Measurements from ENCODE around the gene TMEM270.
"Not testable (repeated sequence)": the region's sequence is repeated elsewhere in the genome, so short reads cannot be mapped to it uniquely, and the experiment has no call there.

Gene TMEM270

DNA sequence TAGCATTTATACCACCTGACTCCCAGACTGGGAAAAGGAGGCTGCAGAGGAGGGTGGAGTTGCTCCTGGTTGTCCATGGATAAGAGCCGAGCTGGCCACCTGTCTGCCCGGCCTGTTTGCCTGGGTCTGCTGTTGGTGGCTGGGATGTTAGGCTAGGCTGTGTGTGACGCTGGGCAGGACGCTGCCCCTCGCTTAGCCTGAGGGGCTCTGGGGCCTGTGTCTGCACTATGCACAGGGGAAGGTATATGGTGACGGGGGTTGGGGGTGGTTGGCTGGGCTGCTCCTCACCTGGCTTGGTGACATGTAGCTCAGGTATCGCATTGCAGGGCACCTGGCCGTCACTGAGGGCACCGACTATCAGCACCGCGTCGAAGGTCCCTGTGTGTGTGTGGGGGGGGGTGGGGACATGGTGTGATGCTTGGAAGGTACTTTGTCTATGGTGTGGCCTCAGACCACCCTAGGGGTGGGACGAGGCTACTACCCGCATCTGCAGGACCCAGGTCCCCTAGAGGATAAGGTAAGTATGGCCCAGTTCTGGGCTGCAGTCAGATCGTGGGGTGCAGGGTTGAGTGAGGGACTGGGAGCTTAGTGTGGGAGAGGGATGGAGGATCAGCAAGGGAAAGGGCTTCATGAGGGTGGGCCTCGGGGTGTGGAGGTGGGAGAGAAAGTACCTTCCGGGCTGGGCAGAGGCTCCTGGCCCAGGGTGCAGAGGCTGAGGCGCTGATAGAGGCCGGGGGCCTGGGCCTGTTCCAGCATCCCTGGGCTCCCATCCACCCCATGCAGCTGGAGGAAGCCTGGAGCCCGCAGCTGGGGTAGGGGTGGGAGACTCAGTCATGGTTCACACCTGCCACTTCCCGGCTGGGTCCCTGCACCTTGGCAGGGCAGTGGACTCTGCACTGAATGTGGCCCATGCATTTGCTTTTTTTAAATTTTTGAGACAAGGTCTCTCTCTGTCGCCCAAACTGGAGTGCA, 20.9 kb upstream of the TMEM270 start:
- Mint-ChIP-seq H3K4me1 (peaks cover 5% of the 10 kb centered on the region), H3K4me3 (no peak overlapping the region), H3K27me3 (no peaks in the 10 kb centered on the region)

GRCh38 chr7:73840715-73841379, 20.1 kb upstream of the TMEM270 start:
- Mint-ChIP-seq H3K27me3 (no peaks in the 10 kb centered on the region), H3K4me1 (peaks cover 7% of the 10 kb centered on the region), H3K27ac (no peak overlapping the region), H3K36me3 (no peaks in the 10 kb centered on the region), H3K9me3 (no peaks in the 10 kb centered on the region), H3K4me3 (peak overlapping the region; percentile 16)
- ATAC-seq (ENCODE audit: low read depth), result no peak
- no peak for DNase-seq (ENCODE audit: low spot score in 2 of 2)

More for the DNA sequence above, 20.9 kb upstream of the TMEM270 start:
- DNase-seq (ENCODE audit: low spot score in 2 of 2) (no peak), ATAC-seq (ENCODE audit: low read depth) (no peak)
- Mint-ChIP-seq H3K9me3 (no peaks in the 10 kb centered on the region), H3K36me3 (no peaks in the 10 kb centered on the region), H3K27ac (no peak overlapping the region)

DNA sequence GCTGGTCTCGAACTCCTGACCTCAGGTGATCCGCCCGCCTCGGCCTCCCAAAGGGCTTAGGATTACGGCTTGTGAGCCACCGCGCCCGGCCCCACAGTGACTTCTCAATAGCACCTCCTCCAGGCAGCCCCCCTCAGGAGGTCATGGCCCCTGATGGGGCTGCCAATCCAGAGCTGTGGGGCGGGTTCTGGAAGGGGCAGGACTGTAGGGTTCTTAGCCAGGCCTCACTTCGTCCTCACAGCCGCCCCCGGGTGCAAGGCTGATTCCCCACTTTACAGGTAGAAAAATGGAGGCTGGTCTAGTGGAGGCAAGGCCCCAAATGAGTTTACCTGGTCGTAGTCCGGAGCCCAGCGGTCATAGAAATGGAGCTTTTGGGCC, 19.3 kb upstream of the TMEM270 start:
- Mint-ChIP-seq H3K27me3 (no peaks in the 10 kb centered on the region), H3K4me1 (peaks cover 12% of the 10 kb centered on the region), H3K9me3 (no peaks in the 10 kb centered on the region), H3K27ac (no peak overlapping the region), H3K4me3 (peak overlapping the region; percentile 83), H3K36me3 (no peaks in the 10 kb centered on the region)
- no peak for ATAC-seq (ENCODE audit: low read depth)
- no peak for DNase-seq (ENCODE audit: low spot score in 2 of 2)

GRCh38 chr7:73842067-73842976, 18.6 kb upstream of the TMEM270 start, which contains the start of gene METTL27:
Gene METTL27, minus strand, starts transcription at chr7:73842516. Its CDS starts 376 bp downstream, at chr7:73842140.
- Mint-ChIP-seq H3K4me1 (peaks cover 13% of the 10 kb centered on the region), H3K27me3 (no peaks in the 10 kb centered on the region), H3K36me3 (no peaks in the 10 kb centered on the region), H3K4me3 (peak within 1 kb of the TSS; percentile 83), H3K27ac (no peak within 1 kb of the TSS), H3K9me3 (no peaks in the 10 kb centered on the region)
- ATAC-seq (ENCODE audit: low read depth) (peak; percentile 99), DNase-seq (ENCODE audit: low spot score in 2 of 2) (peak; percentile 69 to 78)

GRCh38 chr7:73844131-73844547, 16.8 kb upstream of the TMEM270 start:
- no peak overlapping the region for H3K27ac Mint-ChIP-seq
- no peaks in the 10 kb centered on the region for H3K27me3 Mint-ChIP-seq
- peaks cover 13% of the 10 kb centered on the region for H3K4me1 Mint-ChIP-seq
- H3K36me3 Mint-ChIP-seq, result no peaks in the 10 kb centered on the region
- ATAC-seq (ENCODE audit: low read depth) (no peak), DNase-seq (ENCODE audit: low spot score in 2 of 2) (no peak)
- H3K9me3 Mint-ChIP-seq, result no peaks in the 10 kb centered on the region
- H3K4me3 Mint-ChIP-seq, result peak overlapping the region; percentile 44

GRCh38 chr7:73844848-73845460, 16.0 kb upstream of the TMEM270 start:
- Mint-ChIP-seq H3K4me3 (no peak overlapping the region), H3K27ac (no peak overlapping the region), H3K27me3 (no peaks in the 10 kb centered on the region), H3K4me1 (peaks cover 13% of the 10 kb centered on the region), H3K9me3 (no peaks in the 10 kb centered on the region), H3K36me3 (no peaks in the 10 kb centered on the region)
- no peak for ATAC-seq (ENCODE audit: low read depth)
- DNase-seq (ENCODE audit: low spot score in 2 of 2), result no peak

GRCh38 chr7:73845701-73846195, 15.2 kb upstream of the TMEM270 start:
- Mint-ChIP-seq H3K4me1 (peaks cover 11% of the 10 kb centered on the region), H3K27ac (peak overlapping the region; percentile 55), H3K4me3 (peak overlapping the region; percentile 59)
- H3K9me3 Mint-ChIP-seq; DNase-seq (ENCODE audit: low spot score in 2 of 2); H3K36me3 Mint-ChIP-seq; H3K27me3 Mint-ChIP-seq; ATAC-seq (ENCODE audit: low read depth): not testable (repeated sequence)

GRCh38 chr7:73847941-73848723, 12.8 kb upstream of the TMEM270 start:
- H3K4me3 Mint-ChIP-seq, result no peak overlapping the region
- peaks cover 7% of the 10 kb centered on the region for H3K27me3 Mint-ChIP-seq
- H3K36me3 Mint-ChIP-seq, result no peaks in the 10 kb centered on the region
- no peak overlapping the region for H3K27ac Mint-ChIP-seq
- no peak for ATAC-seq (ENCODE audit: low read depth)
- DNase-seq (ENCODE audit: low spot score in 2 of 2), result no peak
- no peaks in the 10 kb centered on the region for H3K9me3 Mint-ChIP-seq
- H3K4me1 Mint-ChIP-seq, result peaks cover 20% of the 10 kb centered on the region

DNA sequence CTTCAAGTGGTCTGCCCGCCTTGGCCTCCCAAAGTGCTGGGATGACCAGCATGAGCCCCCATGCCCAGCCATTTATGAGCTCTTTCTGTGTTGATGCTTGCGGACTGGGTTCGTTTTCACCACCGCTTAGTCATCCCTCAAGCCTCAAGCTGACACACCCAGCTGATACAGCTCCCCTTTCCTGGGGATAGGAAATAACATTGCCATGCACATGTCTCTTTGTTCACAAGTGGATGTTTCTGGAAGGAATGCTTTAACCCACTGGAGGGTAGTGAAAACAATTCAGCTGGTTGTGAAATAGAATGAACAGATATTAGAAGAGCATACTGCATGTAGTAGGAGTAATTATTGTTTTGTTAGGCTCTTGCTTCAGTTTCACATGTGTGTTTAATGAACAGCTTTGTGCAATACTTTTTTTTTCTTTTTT, 10.2 kb upstream of the TMEM270 start:
- Mint-ChIP-seq H3K27ac (no peak overlapping the region), H3K4me1 (peaks cover 16% of the 10 kb centered on the region), H3K27me3 (peaks cover 11% of the 10 kb centered on the region), H3K4me3 (no peak overlapping the region), H3K36me3 (no peaks in the 10 kb centered on the region), H3K9me3 (no peaks in the 10 kb centered on the region)
- ATAC-seq (ENCODE audit: low read depth) (no peak), DNase-seq (ENCODE audit: low spot score in 2 of 2) (no peak)

DNA sequence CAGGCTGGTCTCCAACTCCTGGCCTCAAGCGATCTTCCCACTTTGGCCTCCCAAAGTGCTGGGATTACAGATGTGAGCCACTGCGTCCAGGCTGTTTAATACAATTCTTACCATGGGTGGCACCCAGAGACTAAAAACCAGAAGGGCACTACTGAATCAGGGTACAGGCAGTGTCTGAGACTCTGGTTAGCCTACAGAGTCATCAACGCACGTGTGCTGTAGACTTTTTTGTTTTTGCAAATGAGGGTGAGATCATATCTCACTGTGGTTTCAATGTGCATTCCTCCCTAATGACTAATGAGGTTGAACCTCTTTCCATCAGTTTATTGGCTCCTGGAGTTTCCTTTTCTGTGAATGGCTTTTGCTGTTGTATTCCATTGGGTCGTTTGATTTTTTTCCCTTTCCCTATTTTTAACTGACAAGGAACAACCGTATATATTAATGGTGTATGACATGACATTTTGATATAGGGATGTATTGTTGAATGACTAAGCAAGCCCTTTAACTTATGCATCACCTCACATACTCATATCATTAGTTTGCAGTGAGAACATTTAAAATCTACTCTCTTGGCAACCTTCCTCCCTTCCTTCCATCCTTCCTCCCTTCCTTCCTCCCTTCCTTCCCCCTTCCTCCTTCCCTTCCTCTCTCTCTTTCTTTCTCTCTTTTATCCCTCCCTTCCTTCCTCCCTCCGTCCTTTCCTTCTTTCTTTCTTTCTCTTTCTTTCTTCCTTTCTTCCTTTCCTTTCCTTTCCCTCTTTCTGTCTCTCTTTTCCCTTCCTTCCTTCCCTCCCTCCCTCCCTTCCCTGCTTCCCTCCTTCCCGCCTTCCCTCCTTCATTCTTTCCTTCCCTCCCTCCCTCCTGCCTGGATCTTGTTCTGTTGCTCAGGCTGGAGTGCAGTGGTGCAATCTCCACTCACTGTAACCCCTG, 9.3 kb upstream of the TMEM270 start:
- ATAC-seq (ENCODE audit: low read depth) (peak; percentile 69), DNase-seq (ENCODE audit: low spot score in 2 of 2) (no peak)
- no peak overlapping the region for H3K4me3 Mint-ChIP-seq
- no peaks in the 10 kb centered on the region for H3K36me3 Mint-ChIP-seq
- H3K27me3 Mint-ChIP-seq, result peaks cover 13% of the 10 kb centered on the region
- H3K4me1 Mint-ChIP-seq, result peaks cover 11% of the 10 kb centered on the region
- H3K9me3 Mint-ChIP-seq, result no peaks in the 10 kb centered on the region
- no peak overlapping the region for H3K27ac Mint-ChIP-seq

GRCh38 chr7:73852500-73852899, 8.5 kb upstream of the TMEM270 start:
- DNase-seq (ENCODE audit: low spot score in 2 of 2) (no peak), ATAC-seq (ENCODE audit: low read depth) (no peak)
- Mint-ChIP-seq H3K36me3 (no peaks in the 10 kb centered on the region), H3K4me1 (peaks cover 9% of the 10 kb centered on the region), H3K9me3 (no peaks in the 10 kb centered on the region), H3K27ac (no peak overlapping the region), H3K4me3 (no peak overlapping the region), H3K27me3 (peaks cover 13% of the 10 kb centered on the region)

DNA sequence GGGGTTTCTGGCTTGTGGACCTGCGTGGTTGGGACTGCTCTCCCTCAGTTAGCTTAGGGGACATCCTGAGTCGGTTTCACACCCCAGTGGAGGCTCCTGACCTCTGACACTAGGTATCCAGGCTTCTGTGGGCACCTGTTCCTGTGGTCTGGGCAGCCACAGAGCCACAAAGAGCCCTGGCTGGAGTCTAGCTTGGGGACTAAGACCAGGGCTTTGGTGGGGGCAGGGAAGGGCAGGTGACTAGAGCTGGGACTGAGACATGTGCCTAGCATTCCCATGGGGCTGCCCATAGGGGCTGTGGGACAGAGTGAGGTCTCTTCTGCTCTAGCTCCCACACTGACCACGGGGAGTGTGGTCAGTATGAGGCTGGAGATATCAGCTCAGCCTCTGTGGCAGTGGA, 4.0 kb upstream of the TMEM270 start:
- no peak overlapping the region for H3K4me3 Mint-ChIP-seq
- peaks cover 2% of the 10 kb centered on the region for H3K4me1 Mint-ChIP-seq
- H3K36me3 Mint-ChIP-seq, result no peaks in the 10 kb centered on the region
- DNase-seq (ENCODE audit: low spot score in 2 of 2) (no peak), ATAC-seq (ENCODE audit: low read depth) (no peak)
- peak overlapping the region; percentile 6 for H3K27ac Mint-ChIP-seq
- no peaks in the 10 kb centered on the region for H3K9me3 Mint-ChIP-seq
- peaks cover 14% of the 10 kb centered on the region for H3K27me3 Mint-ChIP-seq
